GM12865 (cell line): ENCODE data around the gene DOK6.

ENCODE experiments used
- DNase-seq: peaks from one replicate; pipeline ENCODE4 v3.0.0; 2010; ENCODE audit warnings: low read depth
- H3K4me3 ChIP-seq: 2 replicates; pipeline ENCODE4 v1.5.1; 2011; ENCODE audit warnings: mild to moderate bottlenecking, low read depth, low read length, control low read depth
- CTCF ChIP-seq: IDR thresholded peaks from 2 replicates; pipeline ENCODE4 v1.5.1; 2011; ENCODE audit warnings: low read length, control low read depth, low read depth, inconsistent platforms; ENCODE audit not compliant: insufficient read depth; ENCODE audit errors: missing control alignments

Gene DOK6

GRCh38 chr18:69838003-69838402 lies 437.3 kb downstream of the DOK6 start:
- no peak overlapping the region for H3K4me3 ChIP-seq
- DNase-seq: no peak
- TF ChIP-seq CTCF: no peak

- TF ChIP-seq CTCF: no peak
- no peak overlapping the region for H3K4me3 ChIP-seq
- DNase-seq: peak; percentile 16
Measured at GRCh38 chr18:69838620-69839411, 438.1 kb downstream of the DOK6 start.

- no peak overlapping the region for H3K4me3 ChIP-seq
- no peak for TF ChIP-seq CTCF
- no peak for DNase-seq
Measured at GRCh38 chr18:69839497-69839896, 438.8 kb downstream of the DOK6 start.

GRCh38 chr18:69840001-69840400 lies 439.3 kb downstream of the DOK6 start:
- no peak for TF ChIP-seq CTCF
- no peak for DNase-seq

GRCh38 chr18:69840445-69840844 lies 439.8 kb downstream of the DOK6 start:
- no peak for TF ChIP-seq CTCF
- DNase-seq: no peak
- no peak overlapping the region for H3K4me3 ChIP-seq

More at GRCh38 chr18:69840001-69840400, 439.3 kb downstream of the DOK6 start:
- no peak overlapping the region for H3K4me3 ChIP-seq

- no peak for DNase-seq
- no peak for TF ChIP-seq CTCF
- H3K4me3 ChIP-seq: no peak overlapping the region
Measured at GRCh38 chr18:69841117-69841516, 440.4 kb downstream of the DOK6 start.

- no peak overlapping the region for H3K4me3 ChIP-seq
- DNase-seq: no peak
- TF ChIP-seq CTCF: no peak
Measured at GRCh38 chr18:69843015-69843414, 442.3 kb downstream of the DOK6 start.
